GM18858 (cell line): ENCODE measurements around the gene LIN9.
A peak's percentile ranks its signal among the peaks of the same experiment; 100 is the strongest.

ENCODE experiments used
- ATAC-seq: cut with Tn5 transposase; IDR thresholded peaks from one replicate; pipeline ENCODE4 v1.9.1; 2021; ENCODE audit not compliant: unreplicated experiment

Gene LIN9

DNA sequence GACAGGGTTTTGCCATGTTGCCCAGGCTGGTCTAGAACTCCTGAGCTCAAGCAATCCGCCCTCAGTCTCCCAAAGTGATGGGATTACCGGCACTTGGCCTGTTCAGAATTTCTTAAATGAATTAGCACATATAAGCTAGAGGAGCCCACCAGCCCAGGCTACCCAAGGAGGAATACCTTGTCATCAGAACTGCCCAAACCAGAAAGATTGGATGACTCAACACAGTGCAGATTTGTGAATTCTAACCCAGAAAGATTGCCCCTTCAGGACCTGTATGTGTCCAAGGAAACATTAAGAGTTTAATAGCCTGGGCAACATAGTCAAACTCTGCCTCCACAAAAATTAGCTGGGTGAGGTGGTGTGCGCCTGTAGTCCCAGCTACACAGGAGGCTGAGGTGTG is 14.0 kb upstream of the LIN9 start:
- no peak for ATAC-seq

DNA sequence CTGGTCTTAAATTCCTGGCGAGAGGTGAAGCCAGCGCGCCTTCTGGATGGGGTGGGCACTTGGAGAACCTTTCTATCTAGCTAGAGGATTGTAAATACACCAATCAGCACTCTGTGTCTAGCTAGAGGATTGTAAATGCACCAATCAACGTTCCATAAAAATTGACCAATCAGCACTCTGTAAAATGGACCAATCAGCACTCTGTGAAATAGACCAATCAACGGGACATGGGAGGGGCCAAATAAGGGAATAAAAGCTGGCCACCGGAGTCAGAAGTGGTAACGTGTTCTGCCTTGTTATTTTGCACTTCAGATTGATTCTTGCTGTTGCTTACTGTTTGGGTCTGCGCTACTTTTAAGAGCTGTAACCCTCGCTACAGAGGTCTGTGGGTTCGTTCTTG is 12.0 kb upstream of the LIN9 start:
- ATAC-seq: no peak

DNA sequence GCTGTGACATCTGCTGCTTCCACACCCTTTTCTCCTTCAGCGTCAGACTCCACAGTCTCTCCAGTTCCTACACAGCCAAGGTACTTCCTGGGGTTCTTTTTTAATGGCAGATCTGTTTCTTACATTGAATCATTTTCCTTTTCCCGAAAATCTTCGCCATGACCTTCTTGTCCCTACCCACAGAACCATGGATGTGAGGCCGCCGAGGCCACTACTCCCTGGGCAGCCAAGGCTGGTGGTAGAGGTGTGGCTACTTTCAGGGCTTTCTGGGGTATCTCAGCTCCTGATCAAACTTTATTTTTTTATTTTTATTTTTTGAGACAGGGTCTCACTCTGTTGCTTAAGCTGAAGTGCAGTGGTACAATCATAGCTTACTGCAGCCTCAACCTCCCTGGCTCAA is 9.5 kb upstream of the LIN9 start:
- no peak for ATAC-seq

GRCh38 chr1:226314055-226314454 is 5.1 kb upstream of the LIN9 start:
- no peak for ATAC-seq

DNA sequence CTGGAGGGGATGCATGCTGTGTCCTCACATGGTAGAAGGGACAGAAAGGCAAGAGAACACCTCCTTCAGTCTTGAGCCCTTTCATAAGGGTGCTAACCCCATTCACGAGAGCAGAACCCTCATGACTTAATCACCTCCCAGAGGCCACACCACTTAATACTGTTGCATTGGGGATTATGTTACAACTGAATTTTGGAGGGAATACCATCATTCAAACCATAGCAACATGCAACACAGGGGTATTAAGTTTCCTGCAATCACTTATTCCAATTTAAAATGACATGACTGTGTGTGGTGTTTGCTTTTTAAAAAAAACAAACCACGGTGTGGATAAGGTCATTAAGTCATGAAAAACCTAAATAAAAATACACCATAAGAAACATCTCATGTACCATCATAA is 3.1 kb upstream of the LIN9 start:
- no peak for ATAC-seq

GRCh38 chr1:226311376-226311775 is 2.4 kb upstream of the LIN9 start:
- ATAC-seq: no peak

- no peak for ATAC-seq
Observed at GRCh38 chr1:226310637-226311195, 1.8 kb upstream of the LIN9 start.

- ATAC-seq: no peak
Observed at GRCh38 chr1:226310245-226310540, 1.2 kb upstream of the LIN9 start.

DNA sequence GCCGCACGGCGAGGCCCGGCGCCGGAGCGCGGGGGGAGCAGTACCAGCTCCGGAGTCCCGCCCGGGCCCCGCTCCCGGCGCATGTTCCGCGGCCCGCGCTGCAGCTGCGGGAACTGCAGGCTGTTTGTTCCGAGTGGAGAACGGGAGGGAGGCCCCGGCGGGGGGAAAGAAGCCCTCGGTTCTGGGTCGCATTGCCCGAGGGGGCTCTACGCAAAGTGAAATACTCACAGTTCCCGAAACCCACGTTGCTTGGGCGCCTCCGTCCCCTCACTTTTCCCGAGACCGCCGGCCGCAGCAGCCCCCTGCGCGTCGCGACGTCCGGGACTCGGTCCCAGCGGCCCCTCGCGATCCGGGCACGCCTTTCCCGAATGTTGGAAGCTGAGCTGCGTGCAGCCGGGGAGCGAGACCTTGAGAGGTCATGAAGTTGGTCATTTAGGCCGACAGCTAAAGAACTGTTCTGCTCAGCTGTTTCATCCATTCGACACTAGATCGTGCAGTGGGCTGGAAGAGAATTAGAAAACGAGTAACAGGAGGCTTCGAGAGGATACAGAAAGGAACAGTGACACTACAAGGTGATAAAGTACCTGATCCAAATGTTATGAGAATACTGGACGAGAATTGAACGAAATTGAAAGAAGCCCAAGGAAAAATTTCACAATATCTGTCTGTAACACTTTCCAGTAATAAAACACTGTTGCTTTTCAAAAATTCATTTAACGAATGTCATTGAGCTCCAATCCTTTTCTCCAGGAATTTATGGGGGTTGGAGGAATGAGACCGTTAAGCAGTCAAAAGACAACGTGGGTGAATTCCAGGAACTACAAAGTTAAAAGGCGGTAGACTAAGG is 657 bp upstream of the LIN9 start:
- peak; percentile 37 for ATAC-seq

DNA sequence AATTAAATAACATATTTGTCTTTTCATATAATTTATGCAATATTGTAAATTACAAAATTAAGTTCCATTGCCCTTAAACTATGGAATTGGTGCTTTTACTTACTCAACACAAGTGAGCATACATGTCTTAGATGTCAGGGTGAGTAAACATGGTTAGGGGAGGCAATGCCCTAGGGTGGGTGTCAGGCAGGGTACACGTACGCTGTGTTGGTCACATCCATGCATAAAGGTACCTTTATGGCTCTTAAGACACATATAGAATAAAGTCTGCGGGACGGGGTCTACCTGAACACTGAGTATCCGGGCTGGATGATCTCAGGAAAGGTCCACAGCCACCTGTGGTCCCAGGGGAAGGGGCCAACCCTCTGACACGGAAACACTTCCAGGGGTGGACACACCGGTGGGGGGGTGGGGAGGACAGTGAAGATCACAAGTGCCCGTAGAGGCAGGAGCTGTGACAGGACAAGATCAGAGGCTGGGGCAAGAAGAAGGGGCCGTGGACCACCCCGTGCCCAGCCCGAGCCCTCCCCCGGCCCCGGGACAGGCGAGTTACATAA is 720 bp downstream of the LIN9 start:
- ATAC-seq: peak; percentile 11

- no peak for ATAC-seq
Observed at GRCh38 chr1:226306425-226306824, 2.5 kb downstream of the LIN9 start.

DNA sequence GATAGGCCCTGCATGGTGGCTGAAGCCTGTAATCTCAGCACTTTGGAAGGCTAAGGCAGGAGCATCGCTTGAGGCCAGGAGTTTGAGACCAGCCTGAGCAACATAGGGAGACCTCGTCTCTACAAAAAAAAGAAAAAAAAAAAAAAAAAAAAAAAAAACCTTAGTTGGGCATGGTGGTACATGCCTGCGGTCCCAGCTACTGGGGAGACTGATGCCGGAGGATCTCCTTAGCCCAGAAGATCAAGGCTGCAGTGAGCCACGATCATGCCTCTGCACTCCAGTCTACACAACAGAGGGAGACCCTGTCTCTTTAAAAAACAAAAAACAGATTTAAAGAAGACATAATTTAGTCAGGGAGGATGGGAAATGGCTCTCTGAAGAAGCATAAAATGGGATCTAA is 3.8 kb downstream of the LIN9 start:
- ATAC-seq: no peak

DNA sequence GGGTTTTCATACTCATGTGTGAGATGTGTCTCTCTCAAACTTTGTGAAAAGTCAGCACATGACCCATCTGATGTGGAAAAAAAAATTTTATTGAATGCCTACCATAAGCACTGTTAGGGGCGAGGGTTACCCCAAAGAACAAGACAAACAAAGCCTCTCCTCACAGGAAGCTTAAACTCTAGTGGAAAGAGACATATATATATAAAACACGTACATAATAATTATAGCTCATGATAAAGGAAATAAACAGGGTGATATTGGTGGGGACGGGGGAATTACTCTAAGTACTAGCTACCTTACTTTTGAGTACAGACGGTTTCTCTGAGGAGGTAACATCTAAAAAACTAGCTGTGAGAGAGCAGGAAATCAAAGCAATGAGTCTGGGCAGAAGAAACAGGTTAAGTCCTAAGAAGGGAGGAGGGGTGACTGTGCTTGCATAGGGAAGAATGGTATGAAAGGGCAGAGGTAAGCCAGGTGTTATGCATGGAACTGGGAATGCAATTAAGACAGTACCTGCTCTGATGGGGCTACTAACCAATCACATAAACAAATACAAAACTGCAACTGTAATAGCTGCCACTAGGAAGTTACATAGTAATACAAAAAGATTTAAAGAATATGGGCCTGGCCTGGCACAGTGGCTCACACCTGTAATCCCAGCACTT is 4.5 kb downstream of the LIN9 start:
- no peak for ATAC-seq

DNA sequence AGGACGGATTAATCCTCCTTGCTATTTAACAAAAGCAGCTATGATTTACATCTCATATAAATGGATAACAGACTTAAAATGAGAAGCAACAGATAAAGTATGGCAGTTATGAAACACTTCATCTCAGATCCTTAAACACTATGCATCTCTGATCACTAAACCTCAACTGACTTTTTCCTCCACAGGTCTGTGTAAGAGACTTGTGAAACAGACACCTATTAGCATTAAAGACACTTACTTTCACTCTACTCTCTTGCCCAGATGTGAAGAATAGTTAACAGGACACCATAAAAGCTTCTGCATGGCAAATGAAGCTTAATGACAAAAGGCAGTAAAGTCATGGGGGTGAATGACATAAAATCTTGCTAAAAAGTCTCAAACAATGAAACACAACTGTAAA is 6.2 kb downstream of the LIN9 start:
- ATAC-seq: no peak

- no peak for ATAC-seq
Observed at GRCh38 chr1:226296911-226297310, 12.1 kb downstream of the LIN9 start.

- ATAC-seq: no peak
Observed at GRCh38 chr1:226293553-226293920, 15.4 kb downstream of the LIN9 start.

DNA sequence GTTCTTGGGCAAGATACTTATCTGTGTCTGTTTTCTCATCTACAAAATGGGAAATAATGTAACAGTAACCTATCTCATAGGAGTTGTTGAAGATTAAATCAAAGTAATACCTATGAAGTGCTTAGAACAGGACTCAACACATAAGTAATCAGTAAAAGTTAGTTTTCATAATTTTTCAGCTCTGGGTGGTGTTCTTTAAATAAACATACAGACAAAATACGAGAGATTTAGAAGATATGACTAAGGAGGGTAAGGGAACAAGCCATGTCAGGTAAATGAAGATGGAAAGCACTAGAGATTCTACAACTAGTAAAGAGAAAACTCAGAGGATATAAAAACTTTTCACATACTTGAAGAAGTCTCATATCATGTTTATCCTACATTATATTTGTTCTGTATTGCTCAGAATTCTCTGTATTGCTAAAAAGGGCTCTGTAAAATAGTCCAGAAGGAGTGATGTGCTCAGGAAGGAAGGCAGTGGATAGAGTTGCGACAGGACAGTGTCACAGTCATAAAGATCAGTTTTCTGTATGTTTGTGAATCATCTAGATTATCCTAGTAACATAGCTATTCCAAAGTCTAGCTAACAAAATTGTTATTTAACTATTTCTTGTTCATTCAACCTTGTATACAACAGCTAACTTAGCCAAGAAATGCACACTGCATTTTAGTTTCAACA is 16.0 kb downstream of the LIN9 start:
- ATAC-seq: no peak

DNA sequence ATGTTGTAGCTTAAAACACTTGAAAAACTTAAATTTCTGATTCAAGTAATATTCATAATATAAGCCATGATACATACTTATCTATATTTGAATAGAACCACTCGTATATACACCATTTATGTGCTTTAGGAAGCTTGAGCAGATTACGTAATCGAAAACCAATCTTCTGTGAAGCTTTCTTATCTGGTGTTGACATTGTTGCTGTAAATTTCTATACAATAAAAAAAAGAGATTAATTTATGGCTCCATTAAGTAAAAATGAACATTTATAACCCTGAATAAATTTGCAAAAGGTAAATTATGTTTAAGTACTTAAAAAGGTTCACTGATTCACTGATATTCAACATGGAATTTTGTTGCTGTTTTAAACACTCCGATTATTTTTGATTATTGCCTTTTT is 21.4 kb downstream of the LIN9 start:
- no peak for ATAC-seq

- ATAC-seq: no peak
Observed at GRCh38 chr1:226281058-226281457, 27.9 kb downstream of the LIN9 start.

- ATAC-seq: no peak
Observed at GRCh38 chr1:226279498-226279897, 29.5 kb downstream of the LIN9 start.

GRCh38 chr1:226277897-226278296 is 31.1 kb downstream of the LIN9 start:
- ATAC-seq: no peak

DNA sequence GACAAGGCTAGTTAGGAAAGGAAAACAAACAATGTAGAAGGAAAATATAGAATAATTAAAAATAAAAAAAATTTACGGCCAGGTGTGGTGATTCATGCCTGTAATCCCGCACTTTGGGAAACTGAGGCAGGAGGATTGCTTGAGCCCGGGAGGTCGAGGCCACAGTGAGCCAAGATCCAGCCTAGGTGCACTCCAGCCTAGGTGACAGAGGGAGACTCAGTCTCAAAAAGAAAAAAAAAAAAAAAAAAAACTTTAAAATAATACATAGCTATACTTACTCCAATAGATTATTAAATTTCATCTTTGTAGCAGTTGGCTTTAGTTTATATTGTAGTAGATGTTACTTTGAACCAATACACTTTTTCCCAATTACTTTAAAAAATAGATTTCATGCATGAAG is 32.0 kb downstream of the LIN9 start:
- ATAC-seq: no peak
